Measurements from ENCODE around the gene RANGRF. TPM values are rescaled to one million over a fixed set of nuclear protein-coding genes. Genes with fewer than 3 reads are reported as not detected.

Gene RANGRF
- polyA plus RNA-seq, 4 donors: 25.0 to 30.9 (median 26.7) TPM

DNA sequence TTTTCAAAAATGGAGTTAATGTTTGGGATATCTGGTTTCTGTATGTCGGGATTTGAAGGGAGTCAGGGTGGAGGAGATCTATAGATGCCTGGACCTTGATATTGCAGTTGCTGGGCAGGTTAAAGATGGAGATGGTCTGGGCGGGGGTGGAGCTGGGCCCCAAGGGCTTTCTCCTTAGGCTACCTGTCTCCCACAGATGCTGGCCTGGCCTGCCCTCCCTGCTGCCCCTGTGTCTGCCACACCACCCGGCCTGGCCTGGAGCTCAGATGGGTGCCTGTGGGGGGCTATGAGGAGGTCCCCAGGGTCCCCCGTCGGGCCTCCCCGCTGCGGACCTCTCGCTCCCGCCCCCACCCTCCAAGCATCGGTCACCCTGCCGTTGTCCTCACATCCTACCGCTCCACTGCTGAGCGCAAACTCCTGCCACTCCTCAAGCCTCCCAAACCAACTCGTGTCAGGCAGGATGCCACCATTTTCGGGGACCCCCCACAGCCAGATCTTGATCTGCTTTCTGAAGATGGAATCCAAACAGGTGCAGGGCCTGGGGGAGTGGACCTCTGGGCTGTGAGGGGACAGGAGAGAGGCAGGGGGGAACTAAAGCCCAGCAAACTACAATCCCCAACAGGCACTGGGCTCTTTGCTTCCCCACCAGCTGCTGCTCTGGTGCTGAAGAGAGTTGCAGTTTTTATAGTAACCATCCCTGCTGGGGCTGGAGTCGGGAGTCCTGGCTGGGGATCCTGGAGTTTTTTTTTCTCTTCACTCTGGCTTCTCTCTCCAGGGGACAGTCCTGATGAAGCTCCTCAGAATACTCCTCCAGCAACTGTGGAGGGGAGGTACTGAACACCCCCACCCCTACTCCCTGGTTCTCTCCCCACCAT lies 24.5 kb downstream of the RANGRF start:
- no peak for DNase-seq (ENCODE audit: low read depth in 4 of 4, low spot score in 3 of 4)

DNA sequence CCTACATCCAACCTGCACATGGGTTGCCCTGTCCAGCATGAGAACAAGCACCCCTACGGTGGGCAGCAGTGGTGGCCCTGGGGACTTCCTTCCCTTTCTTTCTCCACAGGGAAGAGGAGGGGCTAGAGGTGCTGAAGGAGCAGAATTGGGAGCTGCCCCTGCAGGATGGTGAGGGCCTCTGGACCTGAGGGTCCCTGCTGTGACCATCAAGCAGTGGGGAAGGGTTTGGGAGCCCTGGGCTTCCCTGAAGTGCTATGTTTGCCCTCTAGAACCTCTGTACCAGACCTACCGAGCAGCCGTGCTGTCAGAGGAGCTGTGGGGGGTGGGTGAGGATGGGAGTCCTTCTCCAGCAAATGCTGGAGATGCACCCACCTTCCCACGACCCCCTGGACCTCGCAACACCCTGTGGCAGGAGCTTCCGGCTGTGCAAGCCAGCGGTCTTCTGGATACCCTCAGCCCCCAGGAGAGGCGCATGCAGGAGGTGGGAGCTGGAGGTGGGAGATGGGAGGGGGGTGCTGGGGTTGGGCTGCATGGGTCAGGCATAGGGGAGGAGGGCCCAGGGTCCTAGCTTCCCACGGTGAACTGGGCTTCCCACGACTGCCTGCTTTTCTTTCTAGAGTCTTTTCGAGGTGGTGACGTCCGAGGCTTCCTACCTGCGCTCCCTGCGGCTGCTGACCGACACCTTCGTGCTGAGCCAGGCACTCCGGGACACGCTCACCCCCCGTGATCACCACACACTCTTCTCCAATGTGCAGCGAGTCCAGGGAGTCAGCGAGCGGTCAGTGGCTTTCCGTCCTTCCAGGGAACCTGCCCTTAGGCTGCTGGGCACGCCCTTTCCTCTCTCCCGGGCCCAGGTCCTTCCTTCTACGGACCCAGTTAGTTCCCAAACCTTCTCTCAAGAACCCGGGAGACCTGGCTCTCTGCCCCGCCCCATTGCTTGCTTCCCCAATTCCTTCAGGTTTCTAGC lies 26.6 kb downstream of the RANGRF start:
- no peak for DNase-seq (ENCODE audit: low read depth in 4 of 4, low spot score in 3 of 4)

DNA sequence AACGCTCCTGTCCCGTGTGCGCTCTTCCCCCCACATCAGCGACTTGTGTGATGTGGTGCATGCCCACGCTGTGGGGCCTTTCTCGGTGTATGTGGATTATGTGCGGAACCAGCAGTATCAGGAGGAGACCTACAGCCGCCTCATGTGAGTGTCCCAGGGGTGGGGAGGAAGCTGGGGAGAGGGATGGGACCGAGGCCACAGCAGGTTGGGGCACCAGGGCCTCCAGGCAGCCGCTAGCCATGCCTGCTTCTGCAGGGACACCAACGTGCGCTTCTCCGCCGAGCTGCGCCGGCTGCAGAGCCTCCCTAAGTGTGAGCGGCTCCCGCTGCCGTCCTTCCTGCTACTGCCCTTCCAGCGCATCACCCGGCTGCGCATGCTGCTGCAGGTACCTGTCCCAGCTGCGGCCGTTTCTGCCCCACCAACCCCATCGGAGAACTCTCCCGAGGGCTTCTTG lies 27.3 kb downstream of the RANGRF start:
- DNase-seq (ENCODE audit: low read depth in 4 of 4, low spot score in 3 of 4): no peak

DNA sequence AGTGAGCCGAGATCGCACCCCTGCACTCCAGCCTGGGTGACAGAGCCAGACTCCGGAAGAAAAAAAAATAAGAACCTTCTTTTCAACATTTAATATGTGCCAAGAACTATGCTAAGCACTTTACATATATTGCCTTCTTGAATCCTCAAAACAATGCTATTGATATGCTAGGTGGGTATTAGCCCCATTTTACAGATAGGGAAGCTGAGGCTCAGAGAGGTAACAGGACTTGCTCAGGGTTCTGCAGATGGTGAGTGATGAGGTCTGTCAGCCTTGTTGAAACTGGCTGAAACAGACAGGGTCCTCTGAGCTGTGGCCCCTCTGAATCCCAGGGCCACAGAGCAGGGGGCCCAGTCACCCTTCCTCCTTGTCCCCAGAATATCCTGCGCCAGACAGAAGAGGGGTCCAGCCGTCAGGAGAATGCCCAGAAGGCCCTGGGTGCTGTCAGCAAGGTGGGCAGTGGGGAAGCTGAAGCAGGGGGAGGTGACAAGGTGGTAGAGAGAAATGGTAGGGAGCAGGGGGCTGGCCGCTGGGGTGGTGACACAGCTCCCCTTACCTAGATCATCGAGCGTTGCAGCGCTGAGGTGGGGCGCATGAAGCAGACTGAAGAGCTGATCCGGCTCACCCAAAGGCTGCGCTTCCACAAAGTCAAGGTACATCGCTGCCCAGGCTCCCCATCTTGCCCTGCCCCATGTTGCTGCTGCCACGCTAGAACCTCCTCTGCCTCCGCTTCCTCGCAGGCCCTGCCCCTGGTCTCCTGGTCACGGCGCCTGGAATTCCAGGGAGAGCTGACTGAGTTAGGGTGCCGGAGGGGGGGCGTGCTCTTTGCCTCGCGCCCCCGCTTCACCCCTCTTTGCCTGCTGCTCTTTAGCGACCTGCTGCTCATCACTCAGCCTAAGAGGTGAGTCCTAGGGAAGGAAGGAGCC lies 29.8 kb downstream of the RANGRF start:
- DNase-seq (ENCODE audit: low read depth in 4 of 4, low spot score in 3 of 4): no peak

DNA sequence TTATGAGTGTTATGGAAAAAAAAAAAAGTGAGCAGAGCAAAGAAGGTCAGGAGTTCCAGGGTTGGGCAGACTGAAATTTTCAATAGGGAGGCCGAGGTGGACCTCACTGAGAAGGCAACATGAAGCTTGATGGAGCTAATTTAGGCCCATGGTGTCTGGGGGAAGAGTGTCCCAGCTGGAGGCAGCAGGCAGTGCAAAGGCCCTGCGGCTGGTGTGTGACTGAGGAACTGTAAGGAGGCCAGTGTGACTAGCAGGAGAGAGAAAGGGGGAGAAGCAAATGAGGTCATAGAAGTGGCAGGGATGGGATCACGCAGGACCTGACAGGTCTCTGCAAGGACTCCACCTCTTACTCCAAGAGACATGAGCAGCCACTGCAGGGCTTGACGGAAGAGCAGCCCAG lies 31.8 kb downstream of the RANGRF start:
- no peak for DNase-seq (ENCODE audit: low read depth in 4 of 4, low spot score in 3 of 4)

DNA sequence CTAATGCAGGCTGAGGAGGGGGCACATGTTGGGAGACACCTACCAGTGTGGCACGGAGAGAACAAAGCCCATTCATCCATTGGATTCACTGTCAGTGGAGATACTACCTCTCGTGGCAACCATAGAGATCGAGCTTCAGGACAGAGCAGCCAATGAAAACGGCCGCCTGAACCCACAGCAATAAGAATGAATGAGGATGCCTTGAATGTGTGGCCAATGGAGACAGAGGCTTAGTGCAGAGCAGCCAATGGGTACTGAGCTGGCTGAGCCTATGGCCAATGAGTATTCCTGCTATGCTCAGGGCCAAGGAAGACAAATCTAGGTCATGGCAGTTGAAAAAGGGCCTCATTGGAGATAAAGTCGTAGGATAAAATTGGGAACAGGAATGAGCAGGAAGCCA lies 32.5 kb downstream of the RANGRF start:
- no peak for DNase-seq (ENCODE audit: low read depth in 4 of 4, low spot score in 3 of 4)

DNA sequence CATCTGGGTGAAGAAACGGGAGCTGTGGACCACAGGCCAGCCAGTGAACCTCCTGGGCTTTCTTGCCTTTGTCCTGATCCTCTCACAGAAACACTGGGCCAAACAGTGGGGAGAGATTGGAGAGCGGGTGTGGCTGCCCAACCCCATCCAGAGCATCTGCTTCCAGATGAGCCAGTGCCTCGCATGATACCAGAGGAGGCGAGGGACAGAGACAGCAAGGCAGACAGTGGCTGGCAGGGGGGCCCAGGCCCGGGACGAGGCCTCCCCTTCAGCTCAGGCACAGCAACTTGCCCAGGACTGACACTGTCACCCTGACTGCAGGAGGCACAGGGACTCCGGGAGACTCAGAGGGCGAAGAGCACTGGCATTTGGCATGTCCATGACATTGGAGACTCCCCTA lies 33.6 kb downstream of the RANGRF start:
- DNase-seq (ENCODE audit: low read depth in 4 of 4, low spot score in 3 of 4): no peak

DNA sequence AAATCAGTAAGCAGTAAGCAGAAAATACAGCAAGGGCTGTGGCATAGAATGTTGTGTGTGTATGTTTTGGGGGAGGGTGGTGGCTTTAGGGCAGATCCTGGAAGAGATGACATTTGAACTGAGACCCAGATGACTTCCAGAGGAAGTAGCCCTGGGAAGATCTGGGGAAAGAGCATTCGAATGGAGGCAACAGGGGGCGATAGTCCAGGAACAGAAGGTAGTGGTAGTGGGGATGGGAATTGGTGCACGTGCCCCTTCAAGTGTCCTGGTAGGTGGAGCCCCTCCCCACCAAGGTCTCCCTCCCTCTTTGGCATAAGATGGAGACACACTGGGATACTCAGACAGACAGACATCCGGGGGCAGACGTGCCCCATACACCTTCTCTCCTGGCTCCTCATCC lies 35.7 kb downstream of the RANGRF start:
- no peak for DNase-seq (ENCODE audit: low read depth in 4 of 4, low spot score in 3 of 4)

DNA sequence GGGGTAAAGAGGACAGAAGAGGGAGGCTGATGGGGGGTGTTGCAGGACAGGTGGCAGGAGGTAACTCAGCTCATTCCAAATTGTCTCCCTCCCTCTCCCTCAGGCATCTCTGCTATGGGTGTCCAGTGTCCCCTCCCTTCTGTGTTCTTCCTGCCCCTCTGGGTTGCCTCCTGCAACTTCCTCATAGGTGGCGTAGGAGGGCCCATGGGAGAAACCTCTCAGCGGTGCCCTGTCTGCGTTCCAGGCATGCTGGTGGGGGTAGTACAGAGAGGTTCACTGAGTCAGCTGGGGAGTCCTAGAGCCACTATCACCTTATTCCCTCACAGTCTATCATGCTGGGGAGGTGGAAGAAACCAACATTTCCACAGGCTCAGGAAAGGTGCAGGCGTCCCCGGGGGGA lies 36.5 kb downstream of the RANGRF start:
- DNase-seq (ENCODE audit: low read depth in 4 of 4, low spot score in 3 of 4): no peak

DNA sequence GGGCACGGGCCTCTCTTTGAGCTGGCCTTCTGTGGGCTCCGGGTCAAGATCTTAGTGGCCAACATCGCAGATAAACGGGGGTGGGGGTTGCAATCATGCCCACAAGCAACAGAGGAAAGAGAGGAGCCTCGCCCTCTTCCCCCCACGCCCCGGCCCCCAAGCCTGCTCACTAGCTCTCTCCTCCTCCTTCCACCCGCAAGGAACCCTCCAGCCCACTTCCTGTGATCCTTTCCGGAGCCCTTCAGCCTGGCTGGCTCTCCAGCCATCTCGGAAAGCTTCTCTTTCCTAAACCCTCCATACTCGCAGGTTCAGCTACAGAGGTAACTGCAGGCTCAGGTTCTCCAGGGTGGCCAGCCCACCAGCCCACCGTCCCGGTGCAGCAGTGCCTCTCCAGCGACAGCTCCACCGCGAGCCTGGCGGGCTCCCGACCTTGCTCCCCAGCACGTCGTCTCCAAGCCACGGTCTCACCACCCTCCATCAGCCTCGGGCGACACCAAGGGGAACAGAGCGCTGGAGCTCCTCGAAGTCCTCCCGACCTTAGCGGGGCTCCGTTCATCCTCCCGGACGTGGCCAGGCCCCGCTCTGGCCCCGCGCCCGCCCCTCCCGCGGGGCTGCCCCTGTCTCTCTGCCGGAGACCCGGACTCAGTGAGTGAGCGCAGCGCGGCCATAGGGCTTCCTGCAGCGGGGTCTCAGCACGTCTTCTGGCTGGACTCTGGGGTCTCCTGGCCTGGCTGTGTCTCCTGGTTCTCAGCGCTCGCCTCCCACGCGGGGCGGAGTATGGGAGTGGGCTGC lies 38.2 kb downstream of the RANGRF start:
- no peak for DNase-seq (ENCODE audit: low read depth in 4 of 4, low spot score in 3 of 4)

DNA sequence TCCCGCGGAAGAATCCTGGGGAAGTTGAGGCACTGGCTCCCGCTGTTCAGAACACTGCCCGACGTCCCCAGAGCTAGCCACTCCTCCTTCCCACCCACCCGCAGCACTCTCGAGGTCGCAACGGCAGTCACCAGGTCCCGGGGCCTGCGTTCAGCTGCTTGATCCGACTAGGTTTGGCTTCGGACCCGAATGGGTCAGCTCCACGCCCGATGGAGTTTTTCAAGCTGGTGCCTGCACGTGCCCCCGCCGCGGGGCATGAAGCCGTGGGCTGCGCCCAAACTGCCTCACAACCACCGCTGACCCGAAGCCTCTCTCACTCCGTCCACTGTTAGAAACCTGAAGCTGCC lies 38.8 kb downstream of the RANGRF start:
- no peak for DNase-seq (ENCODE audit: low read depth in 4 of 4, low spot score in 3 of 4)

DNA sequence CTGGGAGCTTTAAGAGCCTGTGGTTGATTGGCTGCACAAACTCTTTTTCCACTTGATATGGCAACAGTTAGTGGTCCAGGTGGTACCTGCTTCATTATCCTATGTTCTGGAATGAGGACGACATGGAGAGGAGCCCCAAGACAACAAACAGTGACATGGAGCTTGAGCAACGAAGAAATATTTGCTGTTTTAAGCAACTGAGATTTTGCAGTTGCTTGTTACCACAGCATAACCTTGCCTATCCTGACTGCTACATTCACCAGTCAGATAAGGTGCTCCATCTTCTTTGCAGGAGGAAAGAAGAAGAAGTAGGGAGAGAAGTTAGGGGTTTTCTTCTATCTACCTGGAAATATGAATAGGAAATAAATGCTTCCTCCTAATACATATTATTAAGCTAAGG lies 43.7 kb downstream of the RANGRF start:
- no peak for DNase-seq (ENCODE audit: low read depth in 4 of 4, low spot score in 3 of 4)

DNA sequence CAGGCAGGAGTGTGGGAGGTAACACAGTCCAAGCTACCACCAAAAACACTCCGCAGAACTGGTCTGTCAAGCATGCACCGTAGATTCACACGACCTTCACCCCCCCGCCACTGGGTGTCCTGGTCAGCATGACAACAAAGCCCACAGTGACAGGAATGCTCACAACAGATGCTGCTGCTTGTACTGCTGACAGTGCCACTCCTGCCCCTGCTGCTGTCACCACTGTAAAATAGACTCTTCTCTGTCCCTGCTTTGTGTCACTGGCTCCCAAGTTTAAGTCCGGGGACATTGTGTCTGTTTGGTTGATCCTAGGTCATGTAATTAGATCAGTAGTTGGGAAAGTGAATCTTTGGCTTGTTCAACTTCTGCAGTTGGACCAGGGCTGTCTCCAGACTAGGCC lies 44.2 kb downstream of the RANGRF start:
- no peak for DNase-seq (ENCODE audit: low read depth in 4 of 4, low spot score in 3 of 4)

DNA sequence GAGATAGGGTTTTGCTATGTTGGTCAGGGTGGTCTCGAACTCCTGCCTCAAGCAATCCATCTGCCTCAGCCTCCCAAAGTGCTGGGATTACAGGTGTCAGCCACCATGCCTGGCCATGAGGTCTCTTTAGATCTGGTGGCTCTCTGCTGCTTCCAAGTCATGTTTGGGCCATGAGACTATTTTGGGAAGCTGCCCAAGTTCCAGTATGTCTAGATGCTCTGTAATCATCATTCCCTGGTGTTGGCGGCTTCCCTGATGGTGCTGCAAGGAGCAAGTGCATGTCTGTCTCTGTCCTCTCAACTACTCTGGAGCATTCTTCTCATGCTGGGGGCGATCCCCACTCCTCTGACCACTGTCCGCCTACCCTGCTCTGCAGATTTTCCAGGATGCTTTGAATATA lies 44.8 kb downstream of the RANGRF start:
- no peak for DNase-seq (ENCODE audit: low read depth in 4 of 4, low spot score in 3 of 4)

DNA sequence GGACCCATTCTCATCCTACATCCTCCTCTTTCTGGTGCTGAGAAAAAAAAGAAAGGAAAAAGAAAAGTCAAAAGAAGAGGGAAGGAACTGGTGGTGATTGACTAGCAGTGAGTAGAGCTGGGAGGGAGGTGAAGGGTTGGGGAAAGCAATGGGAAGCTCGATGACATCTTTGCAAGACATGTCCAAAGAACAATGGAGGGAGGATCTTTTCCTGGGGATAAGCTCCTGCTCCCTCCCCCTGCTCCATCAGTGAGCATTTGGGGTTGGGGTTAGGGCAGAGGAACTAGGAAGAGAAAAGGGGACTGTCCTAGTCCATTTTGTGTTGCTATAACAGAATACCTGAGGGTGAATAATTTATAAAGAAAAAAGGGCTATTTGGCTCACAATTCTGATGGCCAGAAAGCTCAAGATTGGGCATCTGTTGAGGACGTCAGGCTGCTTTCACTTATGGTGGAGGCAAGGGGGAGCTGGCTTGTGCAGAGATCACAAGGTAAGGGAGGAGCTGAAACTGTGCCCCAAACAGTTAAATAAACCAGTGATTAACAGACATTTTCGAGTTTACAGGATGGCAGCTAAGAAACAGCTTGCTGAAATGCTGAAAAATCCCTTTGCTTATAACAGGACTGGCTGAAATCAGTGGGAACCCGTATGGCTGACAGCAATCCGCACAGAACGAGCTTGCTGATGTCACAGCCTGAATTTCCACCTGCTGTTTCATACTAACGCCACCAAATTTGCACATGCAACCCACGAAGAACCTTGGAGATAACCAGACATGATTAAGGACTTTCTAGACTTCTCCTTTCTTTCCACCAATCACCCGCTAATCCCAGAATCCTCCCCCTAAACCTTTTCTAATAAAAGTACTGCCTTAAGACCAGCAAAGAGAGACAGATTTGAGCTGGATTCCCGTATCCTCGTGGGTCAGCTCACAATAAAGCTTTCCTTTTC lies 49.6 kb downstream of the RANGRF start:
- no peak for DNase-seq (ENCODE audit: low read depth in 4 of 4, low spot score in 3 of 4)

DNA sequence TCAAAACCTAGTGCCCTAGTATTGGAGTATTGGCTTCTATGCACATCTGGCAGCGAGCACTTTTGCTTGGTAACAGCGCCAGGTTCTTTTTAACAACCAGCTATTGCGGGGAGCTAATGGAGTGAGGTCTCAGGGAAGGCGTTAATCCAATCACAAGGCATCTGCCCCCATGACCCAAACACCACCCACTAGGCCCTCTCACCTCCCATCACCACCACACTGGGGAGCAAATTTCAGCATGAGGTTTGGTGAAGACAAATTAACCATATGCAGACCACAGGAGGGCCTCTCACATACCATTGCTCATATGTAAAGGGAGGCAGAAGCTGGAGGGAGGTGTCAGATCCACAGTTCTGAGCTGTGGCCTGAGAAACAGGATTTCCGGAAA lies 50.3 kb downstream of the RANGRF start:
- DNase-seq (ENCODE audit: low read depth in 4 of 4, low spot score in 3 of 4): no peak

DNA sequence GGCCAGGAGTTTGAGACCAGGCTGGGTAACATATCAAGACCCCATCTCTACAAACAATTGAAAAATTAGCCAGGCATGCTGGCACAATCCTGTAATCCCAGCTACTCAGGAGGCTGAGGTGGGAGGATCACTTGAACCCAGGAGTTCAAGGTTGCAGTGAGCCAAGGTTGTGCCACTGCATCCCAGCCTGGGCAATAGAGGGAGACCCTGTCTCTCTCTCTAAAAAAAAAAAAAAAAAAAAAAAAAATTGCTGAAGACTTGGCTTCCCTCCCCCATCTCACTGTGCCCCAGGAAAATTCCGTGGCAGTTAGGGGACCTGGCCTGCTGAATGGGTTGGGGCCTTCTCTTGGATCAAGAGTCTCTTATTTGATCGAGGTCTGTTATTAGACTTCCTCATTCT lies 51.1 kb downstream of the RANGRF start, which contains the start of gene ODF4:
Gene ODF4 (plus strand): TSS at position 301 of the 400 bp plus-strand sequence. CDS start 212 bp downstream, outside the sequence.
- no peak for DNase-seq (ENCODE audit: low read depth in 4 of 4, low spot score in 3 of 4)
